CD8-positive, alpha-beta memory T cell (primary cell): ENCODE measurements around the gene NAA60. TPM values are rescaled to one million over a fixed set of nuclear protein-coding genes. Genes with fewer than 3 reads are reported as not detected.

Source experiments
- CTCF ChIA-PET: fragments of 350-600 bp; sonication (Branson Sonifier 250); formaldehyde crosslinking; loops from one replicate; lab custom pipeline; 2021; ENCODE audit warnings: antibody characterized with exemption; lab: Charles Lee
- POLR2A ChIA-PET: fragments of 350-600 bp; sonication (Branson Sonifier 250); formaldehyde crosslinking; loops from one replicate; lab custom pipeline; 2021; ENCODE audit warnings: antibody characterized with exemption; lab: Charles Lee
- DNase-seq, 5 donors: peaks; one replicate each; pipeline versions ENCODE4 v3.0.0 to v3.0.0-alpha.2; 2020 to 2022; ENCODE audit warnings: mixed read lengths in 1 of 5
- H3K27ac ChIP-seq: one replicate; pipeline ENCODE4 v1.7.0; 2013; ENCODE audit warnings: low read depth, mild to moderate bottlenecking, low read length, moderate library complexity
- H3K27me3 ChIP-seq: 2 replicates; pipeline ENCODE4 v1.7.0; 2013; ENCODE audit warnings: low read length, mild to moderate bottlenecking; ENCODE audit not compliant: insufficient read depth, poor library complexity, severe bottlenecking
- H3K36me3 ChIP-seq: 2 replicates; pipeline ENCODE4 v1.7.0; 2013; ENCODE audit warnings: mild to moderate bottlenecking, low read length, moderate library complexity; ENCODE audit not compliant: insufficient read depth
- H3K4me1 ChIP-seq: 2 replicates; pipeline ENCODE4 v1.7.0; 2013; ENCODE audit warnings: mild to moderate bottlenecking, low read length, moderate library complexity; ENCODE audit not compliant: insufficient read depth
- H3K4me3 ChIP-seq: 2 replicates; pipeline ENCODE4 v1.7.0; 2013; ENCODE audit warnings: mild to moderate bottlenecking, low read length
- H3K9me3 ChIP-seq: 2 replicates; pipeline ENCODE4 v1.7.0; 2013; ENCODE audit warnings: mild to moderate bottlenecking, low read length
- H3K27ac Mint-ChIP-seq, 8 donors: one replicate each; pipeline ENCODE4 v1.8.0; 2020 to 2021; ENCODE audit warnings: mixed read lengths in 8 of 8, mild to moderate bottlenecking in 6 of 8, inconsistent platforms in 3 of 8, moderate library complexity in 3 of 8
- H3K27me3 Mint-ChIP-seq, 2 donors: one replicate each; pipeline ENCODE4 v1.8.0; 2020 to 2021; ENCODE audit warnings: mixed read lengths in 2 of 2, mild to moderate bottlenecking in 1 of 2, moderate library complexity in 1 of 2
- H3K36me3 Mint-ChIP-seq, 3 donors: one replicate each; pipeline ENCODE4 v1.8.0; 2020 to 2021; ENCODE audit warnings: mixed read lengths in 3 of 3, inconsistent platforms in 1 of 3, mild to moderate bottlenecking in 1 of 3
- H3K4me1 Mint-ChIP-seq, 3 donors: one replicate each; pipeline ENCODE4 v1.8.0; 2020 to 2021; ENCODE audit warnings: mixed read lengths in 3 of 3, inconsistent platforms in 1 of 3, mild to moderate bottlenecking in 1 of 3
- H3K4me3 Mint-ChIP-seq, 7 donors: one replicate each; pipeline ENCODE4 v1.8.0; 2020 to 2021; ENCODE audit warnings: mixed read lengths in 7 of 7, mild to moderate bottlenecking in 6 of 7, moderate library complexity in 4 of 7, inconsistent platforms in 2 of 7
- H3K9me3 Mint-ChIP-seq, 5 donors: one replicate each; pipeline ENCODE4 v1.8.0; 2020 to 2022; ENCODE audit warnings: mixed read lengths in 5 of 5, mild to moderate bottlenecking in 3 of 5, moderate library complexity in 2 of 5, inconsistent platforms in 1 of 5
- polyA plus RNA-seq: library from polyadenylated mRNA; unstranded; fragments of 300-500 nt; fragmentation: Illumina TruSeq; gene quantifications from one replicate; pipeline ENCODE4 v1.2.3, GENCODE V29; 2021
- total RNA-seq, 2 experiments: library from RNA; stranded (reverse); gene quantifications; one replicate each; pipeline ENCODE4 v1.2.3, GENCODE V29; 2021

NAA60 gene
- total and polyA plus RNA-seq, 3 experiments from 2014 or later = 33.1 to 65.5 (median 33.9) TPM

GRCh38 chr16:3536271-3536731 is 92.8 kb downstream of the NAA60 start:
- CTCF ChIA-PET = interaction anchor here (0.9 kb wide), 1 partner anchor 17 kb away, joined by 4 read pairs; no protein-coding TSS in a partner anchor

More at GRCh38 chr16:3536271-3536731, 92.8 kb downstream of the NAA60 start:
- no peaks in the 10 kb centered on the region for H3K4me1 ChIP-seq
- H3K27me3 ChIP-seq = no peaks in the 10 kb centered on the region
- Mint-ChIP-seq H3K27me3 (peaks cover 0 to 3% of the 10 kb centered on the region in 2 donors), H3K9me3 (no peaks in the 10 kb centered on the region), H3K4me3 (no peak overlapping the region), H3K36me3 (peaks cover 0 to 77% (median 16%) of the 10 kb centered on the region in 3 donors), H3K27ac (peak overlapping the region in 2 of 8 donors; percentile 77 to 90), H3K4me1 (peaks cover 6 to 18% (median 8%) of the 10 kb centered on the region in 3 donors)
- H3K4me3 ChIP-seq = no peak overlapping the region
- no peaks in the 10 kb centered on the region for H3K9me3 ChIP-seq
- DNase-seq = no peak
- POLR2A ChIA-PET = interaction anchor here (0.7 to 1.3 kb wide), 2 partner anchors 13 to 24 kb away, joined by 3 to 4 read pairs; no protein-coding TSS in a partner anchor
- peaks cover 9% of the 10 kb centered on the region for H3K36me3 ChIP-seq
- no peak overlapping the region for H3K27ac ChIP-seq

Other genes with a start within 250 kb of the NAA60 start
- gene ZNF200, start 208.5 kb upstream of the NAA60 start, total RNA-seq = 10 to 100 TPM; 13.0 to 14.6 TPM
- 11.2 TPM for gene ZNF200, start 208.5 kb upstream of the NAA60 start, polyA plus RNA-seq
- under 1 TPM in 1 of 2 experiments, not detected in 1; 0.18 TPM for gene MEFV, start 187.0 kb upstream of the NAA60 start, total RNA-seq
- not detected for gene MEFV, start 187.0 kb upstream of the NAA60 start, polyA plus RNA-seq
- gene ZNF263, start 160.2 kb upstream of the NAA60 start, total RNA-seq = 10 to 100 TPM; 29.2 to 35.1 TPM
- 47.7 TPM for gene ZNF263, start 160.2 kb upstream of the NAA60 start, polyA plus RNA-seq
- 1 to 10 TPM; 5.1 to 5.2 TPM for gene TIGD7, start 138.2 kb upstream of the NAA60 start, total RNA-seq
- 4.9 TPM for gene TIGD7, start 138.2 kb upstream of the NAA60 start, polyA plus RNA-seq
- gene ZNF75A, start 138.2 kb upstream of the NAA60 start, total RNA-seq = 10 to 100 TPM; 37.9 to 42.0 TPM
- 22.7 TPM for gene ZNF75A, start 138.2 kb upstream of the NAA60 start, polyA plus RNA-seq
- gene OR2C1, start 87.8 kb upstream of the NAA60 start, total RNA-seq = not detected
- 0.15 TPM for gene OR2C1, start 87.8 kb upstream of the NAA60 start, polyA plus RNA-seq
- 10 to 100 TPM; 13.5 to 15.6 TPM for gene ZSCAN32, start 42.7 kb upstream of the NAA60 start, total RNA-seq
- 17.3 TPM for gene ZSCAN32, start 42.7 kb upstream of the NAA60 start, polyA plus RNA-seq
- 10 to 100 TPM; 11.4 to 12.3 TPM for gene ZNF174, start 42.5 kb upstream of the NAA60 start, total RNA-seq
- gene ZNF174, start 42.5 kb upstream of the NAA60 start, polyA plus RNA-seq = 18.8 TPM
- gene ZNF597, start 176 bp upstream of the NAA60 start, total RNA-seq = 1 to 10 TPM; 2.4 TPM
- 1.3 TPM for gene ZNF597, start 176 bp upstream of the NAA60 start, polyA plus RNA-seq
- not detected for gene C16orf90, start 51.8 kb downstream of the NAA60 start, total RNA-seq
- not detected for gene C16orf90, start 51.8 kb downstream of the NAA60 start, polyA plus RNA-seq
- 10 to 100 TPM; 15.1 to 17.8 TPM for gene CLUAP1, start 57.3 kb downstream of the NAA60 start, total RNA-seq
- 23.3 TPM for gene CLUAP1, start 57.3 kb downstream of the NAA60 start, polyA plus RNA-seq
- 10 to 100 TPM; 20.5 to 21.3 TPM for gene NLRC3, start 133.7 kb downstream of the NAA60 start, total RNA-seq
- 49.8 TPM for gene NLRC3, start 133.7 kb downstream of the NAA60 start, polyA plus RNA-seq
- 10 to 100 TPM; 11.6 to 11.7 TPM for gene SLX4, start 167.9 kb downstream of the NAA60 start, total RNA-seq
- 0.63 TPM for gene SLX4, start 167.9 kb downstream of the NAA60 start, polyA plus RNA-seq
- gene DNASE1, start 211.0 kb downstream of the NAA60 start, total RNA-seq = 10 to 100 TPM; 13.5 to 15.0 TPM
- 5.8 TPM for gene DNASE1, start 211.0 kb downstream of the NAA60 start, polyA plus RNA-seq